ENCODE data around the gene ERVH48-1. TPM values are rescaled to one million over a fixed set of nuclear protein-coding genes. Genes with fewer than 3 reads are reported as not detected.
"Not testable (repeated sequence)": the region's sequence is repeated elsewhere in the genome, so short reads cannot be mapped to it uniquely, and the experiment has no call there.

ERVH48-1 gene
- total RNA-seq, 1 experiment from 2014 or later = not detected

- intact Hi-C loops (cut with micrococcal nuclease; ENCODE audit: unreplicated experiment) = no loop called here
- H3K27me3 ChIP-seq (ENCODE audit: insufficient read depth, low read depth) = no peaks in the 10 kb centered on the region
- ChIA-PET POLR2A (ENCODE audit: unreplicated experiment) (no interaction called here), CTCF (no interaction called here)
- no peak overlapping the region for H3K27ac ChIP-seq
- no peaks in the 10 kb centered on the region for H3K36me3 ChIP-seq (ENCODE audit: low read depth)
- no TSS peak for BruUV-seq (replicated peaks)
- peaks cover 8% of the 10 kb centered on the region for H3K4me1 ChIP-seq (replicated peaks; ENCODE audit: insufficient read depth)
- H3F3A ChIP-seq (ENCODE audit: insufficient read depth, low read depth) = no peaks in the 10 kb centered on the region
- H3K9me2 ChIP-seq (ENCODE audit: insufficient read depth) = no peaks in the 10 kb centered on the region
- H4K20me1 ChIP-seq (ENCODE audit: insufficient read depth) = no peaks in the 10 kb centered on the region
- H3K9me3 ChIP-seq (ENCODE audit: insufficient read depth, low read depth) = no peaks in the 10 kb centered on the region
- H2AFZ ChIP-seq = no peak overlapping the region
- H3K4me3 ChIP-seq = no peak overlapping the region
- no peak overlapping the region for H3K4me2 ChIP-seq
- H3K79me2 ChIP-seq (ENCODE audit: low read depth) = no peaks in the 10 kb centered on the region
- TF ChIP-seq, protein P1, sequence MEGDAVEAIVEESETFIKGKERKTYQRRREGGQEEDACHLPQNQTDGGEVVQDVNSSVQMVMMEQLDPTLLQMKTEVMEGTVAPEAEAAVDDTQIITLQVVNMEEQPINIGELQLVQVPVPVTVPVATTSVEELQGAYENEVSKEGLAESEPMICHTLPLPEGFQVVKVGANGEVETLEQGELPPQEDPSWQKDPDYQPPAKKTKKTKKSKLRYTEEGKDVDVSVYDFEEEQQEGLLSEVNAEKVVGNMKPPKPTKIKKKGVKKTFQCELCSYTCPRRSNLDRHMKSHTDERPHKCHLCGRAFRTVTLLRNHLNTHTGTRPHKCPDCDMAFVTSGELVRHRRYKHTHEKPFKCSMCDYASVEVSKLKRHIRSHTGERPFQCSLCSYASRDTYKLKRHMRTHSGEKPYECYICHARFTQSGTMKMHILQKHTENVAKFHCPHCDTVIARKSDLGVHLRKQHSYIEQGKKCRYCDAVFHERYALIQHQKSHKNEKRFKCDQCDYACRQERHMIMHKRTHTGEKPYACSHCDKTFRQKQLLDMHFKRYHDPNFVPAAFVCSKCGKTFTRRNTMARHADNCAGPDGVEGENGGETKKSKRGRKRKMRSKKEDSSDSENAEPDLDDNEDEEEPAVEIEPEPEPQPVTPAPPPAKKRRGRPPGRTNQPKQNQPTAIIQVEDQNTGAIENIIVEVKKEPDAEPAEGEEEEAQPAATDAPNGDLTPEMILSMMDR (conservative IDR thresholded peaks at IDR 0.05) = no peak
- no peak for TF ChIP-seq EZH2 (IDR thresholded peaks at IDR 0.05; ENCODE audit: low read depth)
- DNase-seq = no peak
These were observed 3.5 kb downstream of the ERVH48-1 start for GRCh38 chr21:42921927-42922326.

DNA sequence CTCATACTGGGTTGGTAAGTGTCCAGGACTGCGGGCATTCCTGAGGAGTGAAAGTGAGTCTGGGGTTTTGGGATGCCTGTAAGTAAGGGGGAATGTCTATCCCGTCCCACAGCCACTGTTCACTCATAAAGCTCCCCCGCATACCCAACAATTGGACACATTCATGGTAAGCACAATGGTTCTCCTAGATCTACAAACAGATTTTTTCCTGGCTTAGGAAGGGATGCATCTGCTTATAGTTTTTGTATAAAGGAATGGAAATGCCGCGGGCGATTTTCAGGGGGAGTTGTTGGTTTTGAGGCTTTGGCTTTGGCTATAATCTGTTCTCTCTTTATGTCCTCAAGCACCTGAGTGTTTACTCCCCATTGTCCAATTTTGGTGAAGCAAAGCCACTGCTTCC is 7.1 kb downstream of the ERVH48-1 start:
- H3K79me2 ChIP-seq (ENCODE audit: low read depth) = no peaks in the 10 kb centered on the region
- CTCF ChIA-PET = no interaction called here
- H3F3A ChIP-seq (ENCODE audit: insufficient read depth, low read depth) = no peaks in the 10 kb centered on the region; the same call in 1 of the 2 replicates
- H3K4me3 ChIP-seq = no peak overlapping the region
- no peaks in the 10 kb centered on the region for H3K9me3 ChIP-seq (ENCODE audit: insufficient read depth, low read depth)
- no peak overlapping the region for H2AFZ ChIP-seq
- H4K20me1 ChIP-seq (ENCODE audit: insufficient read depth) = no peaks in the 10 kb centered on the region
- H3K4me2 ChIP-seq = no peak overlapping the region
- POLR2A ChIA-PET (ENCODE audit: unreplicated experiment) = no interaction called here
- no peak for TF ChIP-seq EZH2 (IDR thresholded peaks at IDR 0.05; ENCODE audit: low read depth)
- TF ChIP-seq, protein P1 (conservative IDR thresholded peaks at IDR 0.05) = no peak
- H3K27ac ChIP-seq = no peak overlapping the region
- no peaks in the 10 kb centered on the region for H3K4me1 ChIP-seq (replicated peaks; ENCODE audit: insufficient read depth)
- DNase-seq = no peak
- H3K27me3 ChIP-seq (ENCODE audit: insufficient read depth, low read depth) = no peaks in the 10 kb centered on the region
- H3K9me2 ChIP-seq (ENCODE audit: insufficient read depth) = no peaks in the 10 kb centered on the region
- no TSS peak for BruUV-seq (replicated peaks)
- intact Hi-C loops (cut with micrococcal nuclease; ENCODE audit: unreplicated experiment) = no loop called here
- no peaks in the 10 kb centered on the region for H3K36me3 ChIP-seq (ENCODE audit: low read depth)

- POLR2A ChIA-PET (ENCODE audit: unreplicated experiment) = no interaction called here
- BruUV-seq (replicated peaks) = no TSS peak
- Histone ChIP-seq H3K27me3 (ENCODE audit: insufficient read depth, low read depth) (no peaks in the 10 kb centered on the region), H4K20me1 (ENCODE audit: insufficient read depth) (no peaks in the 10 kb centered on the region), H3K27ac (no peak overlapping the region), H3F3A (ENCODE audit: insufficient read depth, low read depth) (no peaks in the 10 kb centered on the region; the same call in 1 of the 2 replicates), H3K36me3 (ENCODE audit: low read depth) (no peaks in the 10 kb centered on the region), H2AFZ (no peak overlapping the region), H3K4me3 (no peak overlapping the region), H3K9me2 (ENCODE audit: insufficient read depth) (no peaks in the 10 kb centered on the region), H3K9me3 (ENCODE audit: insufficient read depth, low read depth) (no peaks in the 10 kb centered on the region), H3K79me2 (ENCODE audit: low read depth) (no peaks in the 10 kb centered on the region), H3K4me2 (no peak overlapping the region), H3K4me1 (replicated peaks; ENCODE audit: insufficient read depth) (no peaks in the 10 kb centered on the region)
- intact Hi-C loops (cut with micrococcal nuclease; ENCODE audit: unreplicated experiment) = no loop called here
- DNase-seq = no peak
- TF ChIP-seq, protein P1 (conservative IDR thresholded peaks at IDR 0.05) = no peak
- TF ChIP-seq EZH2 (IDR thresholded peaks at IDR 0.05; ENCODE audit: low read depth) = no peak
- CTCF ChIA-PET = no interaction called here
These were observed 12.0 kb downstream of the ERVH48-1 start for GRCh38 chr21:42913476-42913875.

DNA sequence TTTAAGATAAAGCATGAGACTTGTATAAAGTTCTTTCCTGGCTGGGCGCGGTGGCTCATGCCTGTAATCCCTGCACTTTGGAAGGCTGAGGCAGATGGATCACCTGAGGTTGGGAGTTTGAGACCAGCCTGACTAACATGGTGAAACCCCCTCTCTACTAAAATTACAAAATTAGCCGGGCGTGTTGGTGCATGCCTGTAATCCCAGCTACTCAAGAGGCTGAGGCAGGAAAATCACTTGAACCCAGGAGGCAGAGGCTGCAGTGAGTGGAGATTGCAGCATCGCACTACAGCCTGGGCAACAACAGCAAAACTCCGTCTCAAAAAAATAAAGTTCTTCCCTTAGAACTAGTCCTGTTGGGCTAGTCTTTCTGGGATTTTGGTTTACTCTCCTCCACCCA is 13.5 kb downstream of the ERVH48-1 start:
- H4K20me1 ChIP-seq (ENCODE audit: insufficient read depth); H3K9me3 ChIP-seq (ENCODE audit: insufficient read depth, low read depth); CTCF ChIA-PET; H2AFZ ChIP-seq; H3K36me3 ChIP-seq (ENCODE audit: low read depth); intact Hi-C loops (cut with micrococcal nuclease; ENCODE audit: unreplicated experiment); BruUV-seq (replicated peaks); H3F3A ChIP-seq (ENCODE audit: insufficient read depth, low read depth); H3K4me3 ChIP-seq; H3K79me2 ChIP-seq (ENCODE audit: low read depth); H3K9me2 ChIP-seq (ENCODE audit: insufficient read depth); H3K27me3 ChIP-seq (ENCODE audit: insufficient read depth, low read depth); H3K4me2 ChIP-seq; DNase-seq; H3K4me1 ChIP-seq (replicated peaks; ENCODE audit: insufficient read depth); POLR2A ChIA-PET (ENCODE audit: unreplicated experiment); H3K27ac ChIP-seq: not testable (repeated sequence)

- DNase-seq; H3K9me3 ChIP-seq (ENCODE audit: insufficient read depth, low read depth); H2AFZ ChIP-seq; BruUV-seq (replicated peaks); H3K36me3 ChIP-seq (ENCODE audit: low read depth); H3K79me2 ChIP-seq (ENCODE audit: low read depth); H3K4me3 ChIP-seq; H3K27me3 ChIP-seq (ENCODE audit: insufficient read depth, low read depth); H3K9me2 ChIP-seq (ENCODE audit: insufficient read depth); H3F3A ChIP-seq (ENCODE audit: insufficient read depth, low read depth); H3K4me2 ChIP-seq; H4K20me1 ChIP-seq (ENCODE audit: insufficient read depth); H3K4me1 ChIP-seq (replicated peaks; ENCODE audit: insufficient read depth); H3K27ac ChIP-seq; intact Hi-C loops (cut with micrococcal nuclease; ENCODE audit: unreplicated experiment): not testable (repeated sequence)
- ChIA-PET CTCF (interaction anchor here (0.7 kb wide), 1 partner anchor 85 kb away, joined by 3 read pairs; no protein-coding TSS in a partner anchor), POLR2A (ENCODE audit: unreplicated experiment) (interaction anchor here (0.7 kb wide), 1 partner anchor 35 kb away, joined by 6 read pairs; no protein-coding TSS in a partner anchor)
These were observed 16.9 kb downstream of the ERVH48-1 start for GRCh38 chr21:42908484-42908883.
